ENCODE measurements around the gene SLC35A4. TPM values are rescaled to one million over a fixed set of nuclear protein-coding genes. Genes with fewer than 3 reads are reported as not detected.

Gene SLC35A4
- total and polyA plus RNA-seq, 2 of the 13 experiments (the other 11 are each of a cell fraction or from before 2014, with no cell fraction given): 0.71 to 4.0 TPM

DNA sequence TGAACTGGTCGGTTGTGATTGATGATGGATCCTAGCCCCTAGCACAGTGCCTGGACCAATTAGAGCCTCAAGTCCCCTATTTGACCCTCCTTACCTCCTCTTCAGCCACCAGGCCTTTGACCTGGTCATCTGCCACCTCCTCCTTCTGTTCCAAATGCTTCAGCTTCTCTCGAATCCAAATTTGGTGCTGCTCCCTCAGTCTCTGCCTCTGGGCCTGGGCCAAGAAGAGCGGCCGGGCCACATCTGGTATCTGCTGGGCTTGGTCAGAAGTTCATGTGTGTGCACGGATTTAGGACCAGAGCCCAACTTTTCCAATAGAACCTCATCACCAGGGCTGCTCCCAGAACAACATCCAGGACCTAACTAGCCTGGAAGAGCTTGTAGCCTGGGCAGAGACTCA is 6.5 kb downstream of the SLC35A4 start (continued):
- TF ChIP-seq ZNF350 (CRISPR knock-in tag; IDR thresholded peaks at IDR 0.05; ENCODE audit: borderline replicate concordance, low read depth) (no peak), SNAPC4 (CRISPR knock-in tag; IDR thresholded peaks at IDR 0.05) (no peak)

DNA sequence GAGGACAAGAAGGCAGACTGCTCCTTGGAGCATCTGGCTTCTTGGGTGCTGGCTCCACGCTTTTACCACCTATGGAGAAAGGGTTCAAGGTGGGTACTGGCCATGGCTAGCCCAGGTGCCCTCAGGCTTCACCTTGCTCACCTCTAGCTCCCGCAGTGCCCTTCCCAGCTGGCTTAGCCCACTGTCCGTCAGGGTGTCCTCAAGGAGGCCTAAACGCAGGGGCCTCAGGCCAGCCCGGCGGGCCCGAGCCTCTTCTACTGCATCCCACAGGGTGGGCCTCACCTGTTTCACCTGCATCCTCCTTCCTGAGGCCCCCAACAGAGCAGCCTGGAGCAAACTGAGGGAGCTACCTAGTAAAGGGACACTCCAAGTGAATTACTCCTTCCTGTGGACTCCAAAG is 9.1 kb downstream of the SLC35A4 start:
- H3K9me3 ChIP-seq (ENCODE audit: low read length): no peaks in the 10 kb centered on the region
- DNase-seq (ENCODE audit: low spot score) (no peak), ATAC-seq (no peak), FAIRE-seq (no peak)
- H3K27ac ChIP-seq (ENCODE audit: extremely low read length, insufficient read depth, low read length): no peak overlapping the region
- H3K27me3 ChIP-seq (ENCODE audit: control insufficient read depth in 1 of 2, insufficient read depth in 2 of 2, low read length in 2 of 2): no peaks in the 10 kb centered on the region
- no peaks in the 10 kb centered on the region for H3K36me3 ChIP-seq (replicated peaks in 1 of 2; ENCODE audit: control insufficient read depth in 1 of 2, insufficient read depth in 2 of 2, low read length in 2 of 2)
- POLR2A ChIA-PET: no interaction called here
- H4K20me1 ChIP-seq (ENCODE audit: insufficient read depth, low read length): no peaks in the 10 kb centered on the region
- in situ Hi-C loops (cut with HindIII; ENCODE audit: extremely low pct_ligation_motif_present, low pct_unique_long_range_greater_than_20kb): no loop called here
- no TSS peak for BruUV-seq (replicated peaks)
- CTCF ChIA-PET (ENCODE audit: low intra/inter-chr PET ratio, low total read pairs): interaction anchor here (4.0 kb wide), 1 partner anchor 61 kb away, joined by 11 read pairs; no protein-coding TSS in a partner anchor
- no peak overlapping the region for H3K9ac ChIP-seq (ENCODE audit: insufficient read depth, low read depth, low read length)
- H3K4me3 ChIP-seq (replicated peaks in 1 of 3; ENCODE audit: insufficient read depth in 1 of 3, low read depth in 2 of 3, low read length in 3 of 3): no peak overlapping the region
- 81% methylated on average over 7 of the region's 7 CpGs for WGBS (ENCODE audit: low lambda C conversion rate)
- H3K79me2 ChIP-seq (ENCODE audit: insufficient read depth, low read length): no peaks in the 10 kb centered on the region
- TF ChIP-seq, protein P1, sequence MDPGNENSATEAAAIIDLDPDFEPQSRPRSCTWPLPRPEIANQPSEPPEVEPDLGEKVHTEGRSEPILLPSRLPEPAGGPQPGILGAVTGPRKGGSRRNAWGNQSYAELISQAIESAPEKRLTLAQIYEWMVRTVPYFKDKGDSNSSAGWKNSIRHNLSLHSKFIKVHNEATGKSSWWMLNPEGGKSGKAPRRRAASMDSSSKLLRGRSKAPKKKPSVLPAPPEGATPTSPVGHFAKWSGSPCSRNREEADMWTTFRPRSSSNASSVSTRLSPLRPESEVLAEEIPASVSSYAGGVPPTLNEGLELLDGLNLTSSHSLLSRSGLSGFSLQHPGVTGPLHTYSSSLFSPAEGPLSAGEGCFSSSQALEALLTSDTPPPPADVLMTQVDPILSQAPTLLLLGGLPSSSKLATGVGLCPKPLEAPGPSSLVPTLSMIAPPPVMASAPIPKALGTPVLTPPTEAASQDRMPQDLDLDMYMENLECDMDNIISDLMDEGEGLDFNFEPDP (CRISPR knock-in tag; conservative IDR thresholded peaks at IDR 0.05): no peak
- TF ChIP-seq, protein P2, sequence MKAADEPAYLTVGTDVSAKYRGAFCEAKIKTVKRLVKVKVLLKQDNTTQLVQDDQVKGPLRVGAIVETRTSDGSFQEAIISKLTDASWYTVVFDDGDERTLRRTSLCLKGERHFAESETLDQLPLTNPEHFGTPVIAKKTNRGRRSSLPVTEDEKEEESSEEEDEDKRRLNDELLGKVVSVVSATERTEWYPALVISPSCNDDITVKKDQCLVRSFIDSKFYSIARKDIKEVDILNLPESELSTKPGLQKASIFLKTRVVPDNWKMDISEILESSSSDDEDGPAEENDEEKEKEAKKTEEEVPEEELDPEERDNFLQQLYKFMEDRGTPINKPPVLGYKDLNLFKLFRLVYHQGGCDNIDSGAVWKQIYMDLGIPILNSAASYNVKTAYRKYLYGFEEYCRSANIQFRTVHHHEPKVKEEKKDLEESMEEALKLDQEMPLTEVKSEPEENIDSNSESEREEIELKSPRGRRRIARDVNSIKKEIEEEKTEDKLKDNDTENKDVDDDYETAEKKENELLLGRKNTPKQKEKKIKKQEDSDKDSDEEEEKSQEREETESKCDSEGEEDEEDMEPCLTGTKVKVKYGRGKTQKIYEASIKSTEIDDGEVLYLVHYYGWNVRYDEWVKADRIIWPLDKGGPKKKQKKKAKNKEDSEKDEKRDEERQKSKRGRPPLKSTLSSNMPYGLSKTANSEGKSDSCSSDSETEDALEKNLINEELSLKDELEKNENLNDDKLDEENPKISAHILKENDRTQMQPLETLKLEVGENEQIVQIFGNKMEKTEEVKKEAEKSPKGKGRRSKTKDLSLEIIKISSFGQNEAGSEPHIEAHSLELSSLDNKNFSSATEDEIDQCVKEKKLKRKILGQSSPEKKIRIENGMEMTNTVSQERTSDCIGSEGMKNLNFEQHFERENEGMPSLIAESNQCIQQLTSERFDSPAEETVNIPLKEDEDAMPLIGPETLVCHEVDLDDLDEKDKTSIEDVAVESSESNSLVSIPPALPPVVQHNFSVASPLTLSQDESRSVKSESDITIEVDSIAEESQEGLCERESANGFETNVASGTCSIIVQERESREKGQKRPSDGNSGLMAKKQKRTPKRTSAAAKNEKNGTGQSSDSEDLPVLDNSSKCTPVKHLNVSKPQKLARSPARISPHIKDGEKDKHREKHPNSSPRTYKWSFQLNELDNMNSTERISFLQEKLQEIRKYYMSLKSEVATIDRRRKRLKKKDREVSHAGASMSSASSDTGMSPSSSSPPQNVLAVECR (CRISPR knock-in tag; IDR thresholded peaks at IDR 0.05; ENCODE audit: borderline replicate concordance): 0 out of 2 replicates have a peak, but pooled peaks have one; percentile 16
- intact Hi-C loops (cut with micrococcal nuclease; ENCODE audit: unreplicated experiment): loop anchor here (2.0 kb wide), 1 partner anchor 37 kb away; no protein-coding TSS in a partner anchor
- peaks cover 47% of the 10 kb centered on the region for H3K4me1 ChIP-seq (ENCODE audit: insufficient read depth, low read length)
- no peak overlapping the region for H3K4me2 ChIP-seq (ENCODE audit: low read depth, low read length)
- no peak overlapping the region for H2AFZ ChIP-seq (ENCODE audit: low read length)

All from HepG2 (cell line).